Measurements from ENCODE around the gene KIR2DL3.

The KIR2DL3 gene

GRCh38 chr19:54791476-54791875, 53.2 kb downstream of the KIR2DL3 start:
- no peak for DNase-seq (ENCODE audit: low read depth, low spot score)

- no peak for DNase-seq (ENCODE audit: low read depth, low spot score)
Measured at GRCh38 chr19:54792814-54793213, 54.5 kb downstream of the KIR2DL3 start.

GRCh38 chr19:54795758-54796157, 57.4 kb downstream of the KIR2DL3 start:
- DNase-seq (ENCODE audit: low read depth, low spot score), result no peak
